Mesothelial cell of epicardium (in vitro differentiated cells): ENCODE data around the gene RAMP3. TPM values are rescaled to one million over a fixed set of nuclear protein-coding genes. Genes with fewer than 3 reads are reported as not detected.

Experiments
- DNase-seq, 2 experiments: peaks; one replicate each; pipeline ENCODE4 v3.0.0; 2021; ENCODE audit warnings: low spot score in 2 of 2; ENCODE audit not compliant: unreplicated experiment in 2 of 2
- H3K27ac Mint-ChIP-seq: 2 replicates; pipeline ENCODE4 v1.8.0; 2021; ENCODE audit warnings: mixed read lengths
- H3K27me3 Mint-ChIP-seq: 2 replicates; pipeline ENCODE4 v1.8.0; 2021; ENCODE audit warnings: low read depth, mixed read lengths
- H3K36me3 Mint-ChIP-seq: 2 replicates; pipeline ENCODE4 v1.8.0; 2021; ENCODE audit warnings: mixed read lengths
- H3K4me1 Mint-ChIP-seq: 2 replicates; pipeline ENCODE4 v1.8.0; 2021; ENCODE audit warnings: mixed read lengths
- H3K4me3 Mint-ChIP-seq: 2 replicates; pipeline ENCODE4 v1.8.0; 2021; ENCODE audit warnings: mild to moderate bottlenecking, moderate library complexity, mixed read lengths
- H3K9me3 Mint-ChIP-seq: 2 replicates; pipeline ENCODE4 v1.8.0; 2021; ENCODE audit warnings: mixed read lengths
- total RNA-seq: library from RNA; stranded (reverse); gene quantifications from 3 replicates; pipeline ENCODE4 v1.2.1, GENCODE V29; 2021
- TF ChIP-seq, protein P1 (sequence below): fragments of 200-600 bp; sonication (generic); IDR thresholded peaks from one replicate; pipeline ENCODE4 v1.5.0; 2021; ENCODE audit warnings: antibody characterized with exemption; ENCODE audit not compliant: unreplicated experiment

Gene RAMP3
- total RNA-seq, 1 donor from 2014 or later = not detected

DNA sequence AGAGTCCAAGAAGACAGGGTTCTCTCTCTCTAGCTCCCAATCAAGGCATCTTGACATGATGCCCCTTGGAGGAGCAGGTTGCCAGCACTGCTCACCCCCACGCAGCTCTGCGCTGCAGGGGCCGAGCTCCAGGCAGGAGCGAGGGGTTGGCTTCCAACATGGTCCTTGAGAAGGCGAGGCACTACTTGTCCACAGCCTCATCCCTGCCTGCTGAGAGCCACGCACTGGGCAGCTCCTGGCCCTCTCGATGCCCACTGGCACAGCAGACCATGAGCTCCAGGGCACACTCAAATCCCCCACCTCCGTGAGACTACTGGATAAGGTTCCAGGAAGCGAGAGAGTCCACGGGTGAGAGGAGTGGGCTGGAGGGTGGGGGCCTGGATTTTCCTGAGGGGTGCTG lies 31.1 kb downstream of the RAMP3 start:
- Mint-ChIP-seq H3K27ac (no peak overlapping the region), H3K4me1 (no peaks in the 10 kb centered on the region), H3K36me3 (no peaks in the 10 kb centered on the region), H3K4me3 (no peak overlapping the region), H3K9me3 (no peaks in the 10 kb centered on the region), H3K27me3 (peaks cover 35% of the 10 kb centered on the region)
- TF ChIP-seq, protein P1, sequence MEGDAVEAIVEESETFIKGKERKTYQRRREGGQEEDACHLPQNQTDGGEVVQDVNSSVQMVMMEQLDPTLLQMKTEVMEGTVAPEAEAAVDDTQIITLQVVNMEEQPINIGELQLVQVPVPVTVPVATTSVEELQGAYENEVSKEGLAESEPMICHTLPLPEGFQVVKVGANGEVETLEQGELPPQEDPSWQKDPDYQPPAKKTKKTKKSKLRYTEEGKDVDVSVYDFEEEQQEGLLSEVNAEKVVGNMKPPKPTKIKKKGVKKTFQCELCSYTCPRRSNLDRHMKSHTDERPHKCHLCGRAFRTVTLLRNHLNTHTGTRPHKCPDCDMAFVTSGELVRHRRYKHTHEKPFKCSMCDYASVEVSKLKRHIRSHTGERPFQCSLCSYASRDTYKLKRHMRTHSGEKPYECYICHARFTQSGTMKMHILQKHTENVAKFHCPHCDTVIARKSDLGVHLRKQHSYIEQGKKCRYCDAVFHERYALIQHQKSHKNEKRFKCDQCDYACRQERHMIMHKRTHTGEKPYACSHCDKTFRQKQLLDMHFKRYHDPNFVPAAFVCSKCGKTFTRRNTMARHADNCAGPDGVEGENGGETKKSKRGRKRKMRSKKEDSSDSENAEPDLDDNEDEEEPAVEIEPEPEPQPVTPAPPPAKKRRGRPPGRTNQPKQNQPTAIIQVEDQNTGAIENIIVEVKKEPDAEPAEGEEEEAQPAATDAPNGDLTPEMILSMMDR = no peak
- DNase-seq = no peak

DNA sequence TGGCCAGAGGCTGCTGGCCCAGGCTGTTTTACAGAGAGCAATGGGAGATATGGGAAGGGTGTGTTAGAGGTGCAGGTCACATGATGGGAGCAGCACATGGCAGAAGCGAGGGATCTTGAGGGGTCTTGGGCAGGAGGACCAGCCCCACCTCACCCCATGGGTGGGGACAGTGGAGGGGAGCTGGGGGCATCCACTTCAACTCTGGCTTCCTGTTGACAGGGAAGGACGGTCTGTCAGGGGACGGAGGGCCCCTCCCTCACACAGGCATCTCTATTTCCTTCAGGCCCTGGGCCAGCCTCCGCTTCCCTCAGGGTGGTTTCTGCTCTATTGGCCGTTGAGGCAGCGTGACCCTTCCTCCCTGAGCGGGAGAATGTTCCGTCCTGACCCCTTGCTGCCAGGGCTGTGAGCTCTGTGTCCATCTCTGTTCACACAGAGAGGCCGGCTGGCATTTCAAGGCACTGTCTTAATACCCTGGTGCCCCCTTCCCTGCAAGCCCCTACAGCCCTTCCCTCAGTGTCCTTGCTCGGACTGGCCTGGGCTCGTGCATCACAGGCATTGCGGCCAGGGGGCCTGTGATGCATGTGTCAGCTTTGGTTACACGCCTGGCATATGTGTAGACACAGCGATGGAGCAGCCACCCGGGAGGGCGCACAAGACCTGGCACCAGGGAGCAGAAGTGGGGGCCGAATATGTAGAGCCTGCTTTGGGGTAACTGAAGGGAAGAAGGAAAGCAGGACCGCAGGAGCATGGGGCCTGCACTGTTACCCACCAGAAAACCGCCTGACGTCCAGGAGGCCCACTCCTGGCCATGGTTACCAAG lies 31.8 kb downstream of the RAMP3 start:
- H3K27me3 Mint-ChIP-seq = peaks cover 38% of the 10 kb centered on the region
- H3K27ac Mint-ChIP-seq = no peak overlapping the region
- no peaks in the 10 kb centered on the region for H3K4me1 Mint-ChIP-seq
- H3K9me3 Mint-ChIP-seq = no peaks in the 10 kb centered on the region
- TF ChIP-seq, protein P1 = no peak
- H3K36me3 Mint-ChIP-seq = no peaks in the 10 kb centered on the region
- DNase-seq = peak in 1 of 2 experiments; percentile 24
- H3K4me3 Mint-ChIP-seq = no peak overlapping the region

DNA sequence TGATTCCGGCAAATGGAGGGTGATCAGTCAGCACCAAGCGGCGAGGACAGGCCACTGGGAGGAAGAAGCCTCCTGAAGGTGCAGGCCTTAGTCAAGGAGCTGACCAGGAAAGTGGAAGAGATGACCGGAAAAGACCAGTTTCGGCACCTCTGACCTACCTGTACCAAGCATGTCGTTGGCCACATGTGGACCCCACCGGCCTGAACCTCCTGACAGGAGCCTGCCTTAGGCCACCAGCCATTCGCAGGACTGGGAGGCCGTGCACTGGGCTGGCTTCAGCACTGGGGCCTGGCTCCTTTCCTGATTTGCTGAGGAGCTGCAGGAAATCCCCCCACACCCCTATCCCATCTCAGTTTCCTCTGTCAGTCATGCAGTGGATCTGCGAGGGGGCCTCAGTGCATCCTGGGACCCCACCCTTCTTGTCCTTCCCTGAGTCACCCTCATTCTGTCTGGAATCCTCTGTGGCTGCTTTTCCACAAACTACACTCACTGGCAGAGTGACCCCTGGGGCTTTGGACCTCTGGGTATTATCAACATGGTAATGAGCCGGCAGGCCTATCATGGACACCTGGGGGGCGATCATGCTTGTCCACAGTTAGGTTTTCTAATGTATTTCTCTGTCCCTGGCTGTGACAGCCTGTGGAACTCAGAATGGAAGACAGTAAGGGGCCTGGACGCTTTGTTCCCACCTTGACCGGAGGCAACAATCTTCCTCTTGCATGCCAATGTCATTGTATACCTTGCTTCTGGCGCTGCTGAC lies 33.0 kb downstream of the RAMP3 start:
- Mint-ChIP-seq H3K4me3 (no peak overlapping the region), H3K36me3 (no peaks in the 10 kb centered on the region), H3K27me3 (peaks cover 50% of the 10 kb centered on the region), H3K9me3 (no peaks in the 10 kb centered on the region), H3K27ac (no peak overlapping the region), H3K4me1 (no peaks in the 10 kb centered on the region)
- TF ChIP-seq, protein P1 = no peak
- DNase-seq = no peak

DNA sequence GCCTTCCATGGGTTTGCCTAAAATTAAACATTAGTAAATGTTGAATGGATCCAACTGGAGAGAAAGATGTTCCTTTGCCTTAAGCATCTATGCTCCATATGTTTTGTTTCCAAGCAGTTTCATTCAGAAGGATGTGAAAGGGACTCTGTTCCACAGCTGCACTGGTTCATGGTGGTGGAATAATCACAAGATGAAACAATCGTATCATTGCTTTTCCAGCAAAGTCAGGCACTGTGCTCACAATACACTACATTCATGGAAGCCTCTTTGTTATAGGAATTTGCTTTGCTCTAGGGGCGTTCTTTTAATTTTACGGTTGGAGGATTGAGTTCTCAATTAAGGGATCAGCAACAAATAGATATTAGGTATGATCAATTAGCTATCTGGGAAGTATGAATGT lies 33.8 kb downstream of the RAMP3 start:
- no peak for DNase-seq
- Mint-ChIP-seq H3K4me3 (no peak overlapping the region), H3K36me3 (no peaks in the 10 kb centered on the region), H3K4me1 (no peaks in the 10 kb centered on the region), H3K9me3 (no peaks in the 10 kb centered on the region), H3K27ac (no peak overlapping the region), H3K27me3 (peaks cover 57% of the 10 kb centered on the region)
- TF ChIP-seq, protein P1 = no peak

DNA sequence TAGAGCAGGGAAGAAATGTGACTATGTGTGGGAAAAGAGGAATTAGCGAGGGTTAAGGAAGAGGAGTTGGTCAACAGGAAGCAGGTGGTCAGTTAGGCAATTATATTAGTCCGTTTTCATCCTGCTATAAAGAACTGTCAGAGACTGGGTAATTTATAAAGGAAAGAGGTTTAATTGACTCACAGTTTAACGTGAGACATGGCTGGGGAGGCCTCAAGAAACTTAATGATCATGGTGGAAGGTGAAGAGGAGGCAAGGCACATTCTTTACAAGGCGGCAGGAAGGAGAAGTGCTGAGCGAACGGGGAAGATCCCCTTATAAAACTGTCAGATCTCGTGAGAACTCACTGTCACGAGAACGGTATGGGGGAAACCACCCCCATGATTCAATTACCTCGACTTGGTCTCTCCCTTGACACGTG lies 35.0 kb downstream of the RAMP3 start:
- DNase-seq = no peak
- Mint-ChIP-seq H3K27ac (no peak overlapping the region), H3K9me3 (no peaks in the 10 kb centered on the region)

More for the DNA sequence above, 35.0 kb downstream of the RAMP3 start:
- Mint-ChIP-seq H3K27me3 (peaks cover 55% of the 10 kb centered on the region), H3K4me3 (no peak overlapping the region), H3K4me1 (no peaks in the 10 kb centered on the region), H3K36me3 (no peaks in the 10 kb centered on the region)
- TF ChIP-seq, protein P1 = no peak
